Hematopoietic multipotent progenitor cell treated with erythropoietin and hydrocortisone succinate and interleukin-3 and kit ligand, for 15 days (in vitro differentiated cells): ENCODE results near the gene PAPLN.
"Not testable (repeated sequence)": the region's sequence is repeated elsewhere in the genome, so short reads cannot be mapped to it uniquely, and the experiment has no call there.

ENCODE experiments used
- DNase-seq: peaks from one replicate; pipeline ENCODE4 v3.0.0-alpha.2; 2015; ENCODE audit warnings: low spot score

PAPLN gene

DNA sequence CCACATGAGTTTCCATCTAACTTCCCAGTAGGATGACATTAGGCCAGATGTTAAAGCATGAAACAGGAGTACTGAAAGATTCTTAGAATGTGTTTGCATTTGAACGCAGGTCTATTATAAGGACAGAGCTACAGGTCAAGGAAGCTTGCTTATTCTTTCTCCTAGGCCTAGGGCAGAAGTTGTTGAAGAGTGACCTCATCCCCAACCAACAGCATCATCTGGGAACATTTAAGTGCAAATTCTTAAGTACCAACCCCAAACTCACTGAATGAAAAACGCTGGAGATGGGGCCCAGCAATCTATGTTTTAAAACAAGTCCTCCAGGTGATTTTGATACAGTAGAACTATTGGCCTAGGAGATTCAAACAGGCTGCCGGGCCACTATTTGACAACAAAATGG lies 52.4 kb downstream of the PAPLN start:
- no peak for DNase-seq

DNA sequence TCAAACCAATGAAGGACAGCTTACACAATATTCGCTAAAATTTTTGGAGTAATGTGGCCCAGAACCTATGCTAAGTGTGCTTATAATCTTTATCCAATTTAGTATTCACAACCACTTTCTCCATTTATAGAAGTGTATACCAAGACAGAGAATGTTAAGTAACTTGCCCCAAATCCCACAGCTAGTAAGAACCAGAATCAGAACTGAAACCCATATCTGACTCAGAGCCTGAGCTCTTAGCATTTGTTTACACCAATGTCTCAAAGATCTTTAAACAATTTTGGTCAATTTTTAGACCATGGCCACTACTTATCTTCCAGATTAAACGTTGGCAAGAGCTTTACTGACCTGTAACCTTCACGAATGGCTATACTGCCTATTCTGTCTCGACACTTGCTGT lies 53.0 kb downstream of the PAPLN start:
- DNase-seq: no peak

DNA sequence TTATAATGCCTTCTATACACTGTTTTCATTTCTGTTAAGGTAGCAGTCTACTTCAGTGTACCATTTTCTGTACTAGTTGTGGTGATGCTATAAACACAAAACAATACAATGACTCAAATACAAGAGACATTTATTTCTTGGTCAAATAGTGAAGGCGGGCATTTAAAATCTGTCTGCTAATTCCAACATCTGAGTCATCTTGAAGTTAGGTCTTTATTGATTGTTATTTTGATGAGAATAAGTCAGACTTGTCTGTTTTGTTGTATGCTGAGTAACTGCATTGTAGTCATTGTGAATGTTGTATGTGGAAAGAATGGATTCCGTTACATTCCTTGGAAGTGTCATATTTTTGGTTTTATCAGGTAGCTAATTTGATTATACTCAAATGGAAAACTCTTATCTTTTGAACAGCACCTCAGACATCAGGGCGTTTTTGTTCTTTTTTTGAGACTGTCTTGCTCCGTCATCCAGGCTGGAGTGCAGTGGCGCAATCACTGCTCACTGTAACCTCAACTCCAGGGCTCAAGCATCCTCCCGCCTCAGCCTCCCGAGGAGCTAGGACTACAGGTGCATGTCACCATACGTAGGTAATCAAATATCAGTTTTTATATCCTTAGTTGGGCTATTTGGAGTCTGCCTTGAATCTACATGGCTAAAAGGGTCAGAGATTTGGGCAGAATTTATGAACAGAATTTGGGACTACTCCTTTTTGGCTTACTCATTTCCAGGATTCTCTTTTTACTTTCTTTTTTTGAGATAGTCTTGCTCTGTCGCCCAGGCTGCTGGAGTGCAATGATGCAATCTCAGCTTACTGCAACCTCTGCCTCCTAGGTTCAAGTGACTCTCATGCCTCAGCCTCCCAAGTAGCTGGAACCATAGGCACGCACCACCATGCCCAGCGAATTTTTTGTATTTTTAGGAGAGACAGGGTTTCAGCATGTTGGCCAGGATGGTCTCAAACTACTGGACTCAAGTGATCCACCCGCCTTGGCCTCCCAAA lies 56.8 kb downstream of the PAPLN start:
- DNase-seq: no peak

DNA sequence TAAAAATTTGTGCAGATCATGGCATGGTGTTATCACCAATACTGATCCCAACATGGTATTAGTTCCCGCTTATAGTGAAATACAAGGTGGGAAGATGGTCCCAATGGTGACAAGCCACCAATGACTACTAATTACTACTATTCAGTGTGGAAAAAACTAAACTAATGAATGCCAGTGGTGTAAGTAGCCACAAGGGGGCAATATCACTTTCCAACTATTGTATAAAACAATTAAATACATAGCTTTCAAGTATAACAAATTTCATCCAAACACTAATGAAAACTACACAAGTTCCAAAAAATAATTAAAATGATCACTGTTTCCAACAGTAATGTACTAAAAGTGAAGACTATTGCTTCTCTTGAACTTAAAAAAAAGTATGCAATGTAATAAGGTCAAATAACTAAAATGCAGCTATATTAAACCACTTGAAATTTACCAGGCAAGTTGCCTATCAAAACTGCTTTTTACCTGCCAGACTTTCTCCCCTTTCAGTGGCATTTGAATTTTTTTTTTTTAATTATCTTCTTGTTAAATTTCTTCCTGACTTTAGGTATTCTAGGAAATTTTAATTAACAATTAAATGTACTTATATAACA lies 58.0 kb downstream of the PAPLN start:
- DNase-seq: peak; percentile 66

DNA sequence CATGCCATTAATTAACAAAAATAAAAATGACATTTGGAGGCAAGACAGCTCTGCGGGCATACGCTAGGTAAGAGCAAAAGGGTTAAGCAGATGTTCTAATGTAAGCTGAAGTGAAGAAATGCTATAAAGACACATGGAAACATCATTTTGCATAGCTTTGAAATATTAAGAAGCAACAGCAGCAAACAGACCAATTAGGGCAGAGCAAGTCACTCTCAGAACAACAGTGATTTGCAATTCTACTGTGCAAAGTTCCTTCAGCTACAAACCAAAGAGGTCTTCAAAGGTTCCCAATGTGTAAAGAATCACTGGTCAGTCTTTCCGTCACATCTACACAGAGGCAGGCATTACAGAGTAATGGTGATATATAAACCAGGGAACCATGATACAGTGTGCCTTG lies 68.2 kb downstream of the PAPLN start:
- DNase-seq: no peak

DNA sequence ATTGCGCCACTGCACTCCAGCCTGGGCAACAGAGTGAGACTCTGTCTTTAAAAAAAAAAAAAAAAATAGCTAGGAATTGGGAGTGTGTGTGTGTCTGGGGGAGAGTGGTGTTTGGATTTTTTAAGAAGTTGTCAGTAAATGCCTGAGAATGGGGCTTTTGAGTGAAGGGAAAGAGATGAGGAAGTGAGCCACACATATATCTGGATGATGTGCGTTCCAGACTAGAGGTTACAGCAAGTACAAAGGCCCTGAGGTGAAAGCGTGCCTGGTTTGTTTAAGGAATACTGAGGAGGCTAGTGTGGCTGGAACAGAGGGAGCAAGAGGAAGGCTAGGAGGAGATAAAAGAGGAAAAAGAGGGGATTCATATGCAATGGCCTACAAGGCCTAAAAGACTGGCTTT lies 70.0 kb downstream of the PAPLN start:
- DNase-seq: no peak

DNA sequence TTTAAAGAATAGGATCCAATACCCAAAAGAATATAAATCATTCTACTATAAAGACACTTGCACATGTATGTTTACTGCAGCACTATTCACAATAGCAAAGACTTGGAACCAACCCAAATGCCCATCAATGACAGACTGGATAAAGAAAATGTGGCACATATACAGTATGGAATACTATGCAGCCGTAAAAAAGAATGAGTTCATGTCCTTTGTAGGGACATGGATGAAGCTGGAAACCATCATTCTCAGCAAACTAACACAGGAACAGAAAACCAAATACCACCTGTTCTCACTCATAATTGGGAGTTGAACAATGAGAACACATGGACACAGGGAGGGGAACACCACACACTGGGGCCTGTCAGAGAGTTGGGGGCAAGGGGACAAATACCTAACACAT lies 71.9 kb downstream of the PAPLN start:
- DNase-seq: not testable (repeated sequence)

DNA sequence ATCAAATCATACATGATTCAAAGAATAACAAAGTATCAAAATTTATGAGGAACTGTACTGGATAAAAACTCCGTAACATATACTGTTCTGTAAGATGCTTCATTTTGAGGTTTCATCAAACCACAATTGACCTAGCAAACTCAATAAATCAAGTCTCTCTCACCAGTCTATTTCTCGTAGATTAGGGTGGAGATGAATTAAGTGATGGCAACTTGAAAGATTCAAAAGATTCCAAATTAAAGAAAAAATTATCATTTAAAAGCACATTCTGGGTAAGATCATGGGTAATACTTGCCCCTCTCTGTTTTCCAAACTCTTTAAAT lies 74.4 kb downstream of the PAPLN start:
- no peak for DNase-seq

DNA sequence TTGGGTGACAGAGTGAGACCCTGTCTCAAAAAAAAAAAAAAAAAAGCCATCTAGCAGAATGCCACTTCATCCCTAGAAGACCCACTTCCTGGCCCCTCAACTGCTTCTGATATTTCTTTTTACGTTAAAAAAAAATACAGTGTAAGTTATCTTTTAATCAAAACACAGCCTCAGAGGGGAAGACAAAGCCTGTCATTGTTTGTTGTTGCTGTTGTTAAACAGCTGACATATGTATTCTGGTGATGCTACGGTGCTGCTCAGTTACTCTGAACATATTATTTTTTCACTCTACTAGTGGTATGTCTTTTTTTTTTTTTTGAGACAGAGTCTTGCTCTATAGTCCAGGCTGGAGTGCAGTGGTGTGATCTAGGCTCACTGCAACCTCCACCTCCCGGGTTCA lies 75.4 kb downstream of the PAPLN start:
- no peak for DNase-seq

DNA sequence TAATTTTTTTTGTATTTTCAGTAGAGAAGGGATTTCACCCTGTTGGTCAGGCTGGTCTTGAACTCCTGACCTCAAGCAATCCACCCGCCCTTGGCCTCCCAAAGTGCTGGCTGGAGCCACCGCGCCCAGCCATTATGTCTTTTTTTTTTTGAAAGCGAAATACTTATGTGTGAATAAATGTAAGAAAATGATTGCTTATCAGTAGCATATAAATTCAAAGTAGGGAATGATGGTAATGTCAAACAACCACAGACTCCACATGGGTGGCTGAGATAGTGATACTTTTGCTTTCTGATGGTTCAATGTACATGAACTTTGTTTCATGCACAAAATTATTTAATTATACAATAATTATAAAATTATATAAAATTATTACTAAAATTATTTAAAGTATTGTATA lies 75.8 kb downstream of the PAPLN start:
- no peak for DNase-seq

DNA sequence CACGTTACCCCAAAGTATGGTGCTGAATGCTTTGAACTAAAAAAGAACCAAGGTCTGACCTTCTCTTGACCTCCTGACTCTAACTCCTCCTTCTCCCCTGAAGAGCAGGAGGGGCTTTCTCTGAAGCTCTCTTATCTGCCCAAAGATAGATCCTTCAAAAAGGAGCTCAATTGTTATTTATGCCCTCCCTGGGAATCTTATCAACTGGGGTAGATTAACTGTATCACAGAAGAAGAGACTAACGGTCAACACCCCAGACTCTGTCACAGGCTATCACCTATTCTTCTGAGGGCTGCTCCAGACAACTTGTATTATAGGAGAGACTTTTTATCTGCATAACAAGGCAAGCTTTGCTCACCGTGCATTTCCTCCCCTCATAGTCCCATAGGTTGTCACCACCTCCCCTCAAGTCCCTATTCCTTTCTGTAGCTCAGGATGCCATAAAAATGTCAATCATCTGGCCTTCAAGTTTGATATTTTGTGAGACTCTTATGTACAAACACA lies 86.6 kb downstream of the PAPLN start:
- DNase-seq: no peak
